Measurements from ENCODE around the gene LYPLA2.
"Not testable (repeated sequence)": the region's sequence is repeated elsewhere in the genome, so short reads cannot be mapped to it uniquely, and the experiment has no call there.

LYPLA2 gene

DNA sequence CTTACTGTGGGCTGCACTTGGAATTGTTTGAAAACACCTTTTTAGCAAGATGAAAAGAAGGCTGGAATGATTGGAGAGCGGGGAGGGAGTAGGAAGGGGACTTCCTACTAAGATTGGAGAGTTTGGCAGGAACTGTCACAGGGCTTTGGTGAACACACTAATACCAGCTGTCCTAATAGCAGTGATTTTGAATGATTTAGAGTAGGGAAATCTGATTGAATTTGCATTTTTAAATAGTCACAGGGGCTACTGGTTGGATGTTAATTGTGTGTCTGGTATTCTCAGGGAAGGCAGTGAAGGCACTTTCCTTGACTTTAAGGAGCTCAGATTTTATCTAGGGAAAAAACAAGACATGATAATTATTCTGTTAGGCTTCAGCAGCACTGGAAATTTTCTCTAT lies 36.8 kb downstream of the LYPLA2 start:
- POLR2A ChIA-PET = no interaction called here
- TF ChIP-seq, protein P1, sequence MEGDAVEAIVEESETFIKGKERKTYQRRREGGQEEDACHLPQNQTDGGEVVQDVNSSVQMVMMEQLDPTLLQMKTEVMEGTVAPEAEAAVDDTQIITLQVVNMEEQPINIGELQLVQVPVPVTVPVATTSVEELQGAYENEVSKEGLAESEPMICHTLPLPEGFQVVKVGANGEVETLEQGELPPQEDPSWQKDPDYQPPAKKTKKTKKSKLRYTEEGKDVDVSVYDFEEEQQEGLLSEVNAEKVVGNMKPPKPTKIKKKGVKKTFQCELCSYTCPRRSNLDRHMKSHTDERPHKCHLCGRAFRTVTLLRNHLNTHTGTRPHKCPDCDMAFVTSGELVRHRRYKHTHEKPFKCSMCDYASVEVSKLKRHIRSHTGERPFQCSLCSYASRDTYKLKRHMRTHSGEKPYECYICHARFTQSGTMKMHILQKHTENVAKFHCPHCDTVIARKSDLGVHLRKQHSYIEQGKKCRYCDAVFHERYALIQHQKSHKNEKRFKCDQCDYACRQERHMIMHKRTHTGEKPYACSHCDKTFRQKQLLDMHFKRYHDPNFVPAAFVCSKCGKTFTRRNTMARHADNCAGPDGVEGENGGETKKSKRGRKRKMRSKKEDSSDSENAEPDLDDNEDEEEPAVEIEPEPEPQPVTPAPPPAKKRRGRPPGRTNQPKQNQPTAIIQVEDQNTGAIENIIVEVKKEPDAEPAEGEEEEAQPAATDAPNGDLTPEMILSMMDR (IDR thresholded peaks at IDR 0.05; ENCODE audit: insufficient read depth, low read length, missing control alignments) = no peak
- H3K4me3 ChIP-seq (ENCODE audit: low read depth, low read length) = no peak overlapping the region
- DNase-seq (ENCODE audit: low read depth, low spot score) = no peak
- CTCF ChIA-PET = interaction anchor here (1.5 to 12.2 kb wide), 2 partner anchors 18 to 20 kb away, joined by 5 to 134 read pairs; no protein-coding TSS in a partner anchor

DNA sequence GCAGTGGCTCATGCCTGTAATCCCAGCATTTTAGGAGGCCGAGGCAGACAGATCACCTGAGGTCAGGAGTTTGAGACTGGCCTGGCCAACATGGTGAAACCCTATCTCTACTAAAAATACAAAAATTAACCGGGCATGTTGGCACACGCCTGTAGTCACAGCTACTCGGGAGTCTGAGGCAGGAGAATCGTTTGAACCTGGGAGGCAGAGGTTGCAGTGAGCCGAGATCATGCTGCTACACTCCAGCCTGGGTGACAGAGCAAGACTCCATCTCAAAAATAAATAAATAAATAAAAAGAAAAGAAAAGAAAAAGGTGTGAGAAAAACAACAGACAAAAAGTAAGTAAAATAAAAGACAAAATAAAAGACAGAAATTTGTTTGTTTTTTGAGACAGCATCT lies 43.2 kb downstream of the LYPLA2 start:
- H3K4me3 ChIP-seq (ENCODE audit: low read depth, low read length); DNase-seq (ENCODE audit: low read depth, low spot score); POLR2A ChIA-PET: not testable (repeated sequence)
- CTCF ChIA-PET = interaction anchor here (0.9 kb wide), 1 partner anchor 34 kb away, joined by 3 read pairs; the partner anchor contains the start of gene FUCA1

- H3K4me3 ChIP-seq (ENCODE audit: low read depth, low read length) = no peak overlapping the region
- POLR2A ChIA-PET = no interaction called here
- TF ChIP-seq, protein P1 (IDR thresholded peaks at IDR 0.05; ENCODE audit: insufficient read depth, low read length, missing control alignments) = no peak
- CTCF ChIA-PET = no interaction called here
- DNase-seq (ENCODE audit: low read depth, low spot score) = no peak
Measured at GRCh38 chr1:23836037-23836436, 45.1 kb downstream of the LYPLA2 start.

DNA sequence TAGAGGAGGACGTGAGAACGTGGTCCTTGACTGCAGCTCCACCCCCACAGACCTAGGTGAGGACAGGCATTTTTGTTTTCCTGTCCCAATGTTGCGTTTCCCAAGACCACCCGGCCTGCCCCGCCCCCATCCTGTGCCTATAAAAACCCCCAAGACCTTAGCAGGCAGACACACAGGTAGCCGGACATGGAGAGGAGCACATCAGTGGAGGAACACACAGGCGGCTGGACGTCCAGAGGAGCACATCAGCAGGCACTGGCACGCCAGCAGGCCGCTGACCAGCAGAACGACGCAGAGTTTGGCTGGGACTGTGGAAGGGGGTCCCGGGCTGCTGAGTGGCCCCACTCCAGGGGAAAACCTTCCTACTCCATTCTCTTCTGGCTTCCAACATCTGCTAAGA lies 47.0 kb downstream of the LYPLA2 start:
- ChIA-PET CTCF (no interaction called here), POLR2A (no interaction called here)
- TF ChIP-seq, protein P1 (IDR thresholded peaks at IDR 0.05; ENCODE audit: insufficient read depth, low read length, missing control alignments) = no peak
- H3K4me3 ChIP-seq (ENCODE audit: low read depth, low read length) = no peak overlapping the region
- no peak for DNase-seq (ENCODE audit: low read depth, low spot score)

GRCh38 chr1:23838401-23838866 lies 47.5 kb downstream of the LYPLA2 start:
- ChIA-PET CTCF (no interaction called here), POLR2A (no interaction called here)
- DNase-seq (ENCODE audit: low read depth, low spot score) = no peak
- TF ChIP-seq, protein P1 (IDR thresholded peaks at IDR 0.05; ENCODE audit: insufficient read depth, low read length, missing control alignments) = no peak
- peak overlapping the region; percentile 48 for H3K4me3 ChIP-seq (ENCODE audit: low read depth, low read length)

DNA sequence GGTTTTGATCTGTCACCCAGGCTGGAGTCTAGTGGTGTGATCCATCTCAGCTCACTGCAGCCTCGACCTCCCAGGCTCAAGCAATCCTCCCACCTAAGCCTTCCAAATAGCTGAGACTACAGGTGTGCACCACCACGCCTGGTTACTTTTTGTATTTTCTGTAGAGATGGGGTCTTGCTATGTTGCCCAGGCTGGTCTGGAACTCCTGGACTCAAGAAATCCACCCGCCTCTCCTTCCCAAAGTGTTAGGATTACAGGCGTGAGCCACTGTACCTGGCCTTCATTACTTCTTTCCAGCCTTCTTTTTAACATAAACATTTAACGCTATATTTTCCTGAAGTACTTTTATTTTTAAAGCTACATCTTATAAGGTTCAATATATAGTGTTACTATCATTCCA lies 52.7 kb downstream of the LYPLA2 start:
- TF ChIP-seq, protein P1 (IDR thresholded peaks at IDR 0.05; ENCODE audit: insufficient read depth, low read length, missing control alignments) = no peak
- no peak for DNase-seq (ENCODE audit: low read depth, low spot score)
- ChIA-PET POLR2A (no interaction called here), CTCF (interaction anchor here (0.6 to 1.7 kb wide), 4 partner anchors 12 to 146 kb away, joined by 3 to 4 read pairs (median 4); no protein-coding TSS in a partner anchor)
- no peak overlapping the region for H3K4me3 ChIP-seq (ENCODE audit: low read depth, low read length)

Measured in AG04449 (cell line).